Endothelial cell of umbilical vein (primary cell): ENCODE data around the gene TMEM8B. TPM values are rescaled to one million over a fixed set of nuclear protein-coding genes. Genes with fewer than 3 reads are reported as not detected.

Experiments
- BruUV-seq: library from RNA; stranded (reverse); fragments of 400-500 nt; replicated peaks from 2 replicates; lab custom pipeline; 2021; lab: Mats Ljungman, UMichigan
- CTCF ChIA-PET: fragments of 300-600, 350-600 bp; sonication (Branson Sonifier 250); formaldehyde crosslinking; loops from one replicate; lab custom pipeline; 2021; ENCODE audit warnings: antibody characterized with exemption, inconsistent platforms; lab: Charles Lee
- POLR2A ChIA-PET: fragments of 300-600, 350-600 bp; sonication (Branson Sonifier 250); formaldehyde crosslinking; loops from one replicate; lab custom pipeline; 2021; ENCODE audit warnings: antibody characterized with exemption, inconsistent platforms; lab: Charles Lee
- DNase-seq: peaks from one replicate; pipeline ENCODE4 v3.0.0-alpha.2; 2011; ENCODE audit warnings: low read depth, low spot score
- FAIRE-seq: peaks from 2 replicates; lab custom pipeline; 2011; peaks lifted over from hg19 to GRCh38; lab: Jason Lieb, UNC
- H2AFZ ChIP-seq: 2 replicates; pipeline ENCODE4 v1.6.0; 2012; ENCODE audit warnings: low read depth, low read length, control low read depth, inconsistent platforms
- H3K27ac ChIP-seq: 2 replicates; pipeline ENCODE4 v1.5.1; 2011; ENCODE audit warnings: low read depth, mild to moderate bottlenecking, control low read depth, low read length, moderate library complexity; ENCODE audit not compliant: insufficient read depth
- H3K27me3 ChIP-seq, 2 experiments: 2 replicates each; pipeline versions ENCODE4 v1.6.0 to v1.6.1; 2011; ENCODE audit warnings: low read length in 2 of 2, mixed read lengths in 1 of 2; ENCODE audit not compliant: control insufficient read depth in 2 of 2, insufficient read depth in 2 of 2
- H3K36me3 ChIP-seq, 2 experiments: 2 replicates in 1 of 2; 3 replicates in 1 of 2; pipeline ENCODE4 v1.5.1; 2011; ENCODE audit warnings: low read length in 2 of 2, mild to moderate bottlenecking in 1 of 2, moderate library complexity in 1 of 2; ENCODE audit not compliant: control insufficient read depth in 2 of 2, insufficient read depth in 2 of 2; ENCODE audit errors: extremely low read depth in 1 of 2
- H3K4me1 ChIP-seq: 3 replicates; pipeline ENCODE4 v1.5.1; 2011; ENCODE audit warnings: mild to moderate bottlenecking, low read length; ENCODE audit not compliant: control insufficient read depth, insufficient read depth; ENCODE audit errors: extremely low read depth
- H3K4me2 ChIP-seq: 2 replicates; pipeline ENCODE4 v1.6.1; 2011; ENCODE audit warnings: low read length, control low read depth, mixed read lengths; ENCODE audit not compliant: insufficient read depth
- H3K4me3 ChIP-seq, 3 experiments: fragments of 200-600 bp in 1 of 3; sonication (generic), shearing (Covaris generic) in 1 of 3; replicated peaks in 1 of 3; 2 replicates each; pipeline ENCODE4 v1.5.1; 2011 to 2016; ENCODE audit warnings: control low read depth in 3 of 3, low read length in 3 of 3, mild to moderate bottlenecking in 2 of 3, inconsistent platforms in 1 of 3, low read depth in 1 of 3, moderate library complexity in 1 of 3; ENCODE audit not compliant: insufficient read depth in 1 of 3
- H3K79me2 ChIP-seq: 2 replicates; pipeline ENCODE4 v1.6.0; 2012; ENCODE audit warnings: low read length, inconsistent platforms; ENCODE audit not compliant: control insufficient read depth, insufficient read depth
- H3K9ac ChIP-seq: replicated peaks from 2 replicates; pipeline ENCODE3; 2011; ENCODE audit warnings: low read length, control low read depth; ENCODE audit not compliant: insufficient read depth; ENCODE audit errors: extremely low read depth
- H3K9me1 ChIP-seq: replicated peaks from 3 replicates; pipeline ENCODE4 v1.6.0; 2011; ENCODE audit warnings: mild to moderate bottlenecking, low read length; ENCODE audit not compliant: control insufficient read depth, insufficient read depth; ENCODE audit errors: extremely low read depth
- H3K9me3 ChIP-seq: replicated peaks from 2 replicates; pipeline ENCODE4 v1.5.1; 2012; ENCODE audit warnings: low read length, inconsistent platforms; ENCODE audit not compliant: control insufficient read depth, insufficient read depth
- H4K20me1 ChIP-seq: replicated peaks from 2 replicates; pipeline ENCODE3; 2011; ENCODE audit warnings: mild to moderate bottlenecking, low read length; ENCODE audit not compliant: control insufficient read depth, insufficient read depth; ENCODE audit errors: extremely low read depth
- EZH2 ChIP-seq: IDR thresholded peaks from 2 replicates; pipeline ENCODE4 v1.6.1; 2012; ENCODE audit warnings: borderline replicate concordance, low read depth, mild to moderate bottlenecking, moderate library complexity, low read length, inconsistent platforms; ENCODE audit not compliant: severe bottlenecking
- FOS ChIP-seq: IDR thresholded peaks from 2 replicates; pipeline ENCODE4 v1.6.1; 2011; ENCODE audit warnings: mild to moderate bottlenecking, low read length, moderate library complexity, borderline replicate concordance; ENCODE audit not compliant: insufficient read depth
- GATA2 ChIP-seq: IDR thresholded peaks from 2 replicates; pipeline ENCODE4 v1.7.0; 2011; ENCODE audit warnings: low read depth, mild to moderate bottlenecking, moderate library complexity, mixed read lengths, low read length; ENCODE audit not compliant: insufficient read length, insufficient read depth
- JUN ChIP-seq: IDR thresholded peaks from 2 replicates; pipeline ENCODE4 v1.6.1; 2011; ENCODE audit warnings: borderline replicate concordance, low read depth; ENCODE audit not compliant: insufficient read length, insufficient read depth
- MYC ChIP-seq: IDR thresholded peaks from one replicate; pipeline ENCODE4 v1.6.1; 2011; ENCODE audit warnings: mild to moderate bottlenecking, low read depth, low read length
- POLR2A ChIP-seq: IDR thresholded peaks from 2 replicates; pipeline ENCODE4 v1.6.1; 2012; ENCODE audit warnings: low read depth, mild to moderate bottlenecking, control low read depth, low read length
- POLR2AphosphoS5 ChIP-seq: IDR thresholded peaks from 2 replicates; pipeline ENCODE4 v1.6.1; 2012; ENCODE audit warnings: low read depth, mild to moderate bottlenecking, control low read depth, low read length, moderate library complexity; ENCODE audit not compliant: insufficient read depth
- dilution Hi-C: fragments of 300-500 bp; cut with MboI; formaldehyde crosslinking; loops from one replicate; pipeline ENCODE4 v1.15.0; 2019; ENCODE audit warnings: low sequenced_read_pairs; ENCODE audit not compliant: extremely low pct_ligation_motif_present
- intact Hi-C: fragments of 100-400 bp; cut with micrococcal nuclease; formaldehyde crosslinking; loops from one replicate; pipeline ENCODE4 v1.10.0; 2022
- polyA plus RNA-seq, 4 experiments: library from polyadenylated mRNA; depleted of rRNA in 3 of 4; stranded (reverse) in 3 of 4; unstranded in 1 of 4; fragments of >200 nt; gene quantifications; 2 replicates each; pipeline versions ENCODE4 v1.2.1 to v1.2.3, GENCODE V29; 2011 to 2012; ENCODE audit warnings: missing spikeins in 1 of 4
- total RNA-seq: library from RNA; stranded (reverse); gene quantifications from 2 replicates; pipeline ENCODE4 v1.2.3, GENCODE V29; 2021
- TF ChIP-seq, protein P1 (sequence below): IDR thresholded peaks from 2 replicates; pipeline ENCODE4 v1.6.1; 2011; ENCODE audit not compliant: insufficient read depth, insufficient read length
- TF ChIP-seq, protein P2 (sequence below), 2 donors: IDR thresholded peaks; 1 replicate in 1 of 2; 2 replicates in 1 of 2; pipeline ENCODE4 v1.5.1; 2011; ENCODE audit warnings: low read length in 2 of 2, mild to moderate bottlenecking in 2 of 2, moderate library complexity in 2 of 2, control low read depth in 1 of 2, inconsistent platforms in 1 of 2, low read depth in 1 of 2; ENCODE audit not compliant: insufficient read depth in 1 of 2; ENCODE audit errors: extremely low read depth in 1 of 2

The TMEM8B gene
- total and polyA plus RNA-seq, 2 donors (not counting 3 experiments of a cell fraction or from before 2014, with no cell fraction given): 2.5 to 3.6 TPM

DNA sequence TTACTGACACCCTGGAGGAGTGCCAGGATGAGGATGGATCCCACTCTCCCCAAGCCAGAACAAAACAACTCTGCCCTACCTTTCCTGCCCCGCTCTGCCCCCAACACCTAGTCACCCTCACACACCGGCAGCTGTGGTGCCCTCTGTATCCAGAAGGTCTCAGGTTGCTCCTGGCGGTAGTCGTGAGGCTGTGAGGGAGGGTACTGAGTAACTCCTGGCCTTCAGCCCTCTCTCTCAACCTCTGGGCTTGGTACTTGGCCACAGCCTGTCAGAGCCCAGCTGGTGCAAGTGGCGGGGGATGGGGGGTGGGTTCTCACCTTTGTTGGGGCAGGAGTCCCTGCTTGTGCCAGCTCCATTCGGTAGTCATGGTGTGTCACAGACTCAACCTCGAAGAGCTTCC lies 18.9 kb upstream of the TMEM8B start:
- H3K4me2 ChIP-seq: no peak overlapping the region
- H3K27me3 ChIP-seq: no peaks in the 10 kb centered on the region
- no peaks in the 10 kb centered on the region for H3K79me2 ChIP-seq
- H4K20me1 ChIP-seq: no peaks in the 10 kb centered on the region
- peaks cover 21% of the 10 kb centered on the region for H3K4me1 ChIP-seq
- no peak overlapping the region for H3K9ac ChIP-seq
- H3K9me3 ChIP-seq: no peaks in the 10 kb centered on the region
- TF ChIP-seq FOS (no peak), POLR2AphosphoS5 (no peak), POLR2A (no peak), GATA2 (no peak), EZH2 (no peak), MYC (no peak), JUN (no peak)
- TF ChIP-seq, protein P1, sequence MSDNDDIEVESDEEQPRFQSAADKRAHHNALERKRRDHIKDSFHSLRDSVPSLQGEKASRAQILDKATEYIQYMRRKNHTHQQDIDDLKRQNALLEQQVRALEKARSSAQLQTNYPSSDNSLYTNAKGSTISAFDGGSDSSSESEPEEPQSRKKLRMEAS: no peak
- TF ChIP-seq, protein P2, sequence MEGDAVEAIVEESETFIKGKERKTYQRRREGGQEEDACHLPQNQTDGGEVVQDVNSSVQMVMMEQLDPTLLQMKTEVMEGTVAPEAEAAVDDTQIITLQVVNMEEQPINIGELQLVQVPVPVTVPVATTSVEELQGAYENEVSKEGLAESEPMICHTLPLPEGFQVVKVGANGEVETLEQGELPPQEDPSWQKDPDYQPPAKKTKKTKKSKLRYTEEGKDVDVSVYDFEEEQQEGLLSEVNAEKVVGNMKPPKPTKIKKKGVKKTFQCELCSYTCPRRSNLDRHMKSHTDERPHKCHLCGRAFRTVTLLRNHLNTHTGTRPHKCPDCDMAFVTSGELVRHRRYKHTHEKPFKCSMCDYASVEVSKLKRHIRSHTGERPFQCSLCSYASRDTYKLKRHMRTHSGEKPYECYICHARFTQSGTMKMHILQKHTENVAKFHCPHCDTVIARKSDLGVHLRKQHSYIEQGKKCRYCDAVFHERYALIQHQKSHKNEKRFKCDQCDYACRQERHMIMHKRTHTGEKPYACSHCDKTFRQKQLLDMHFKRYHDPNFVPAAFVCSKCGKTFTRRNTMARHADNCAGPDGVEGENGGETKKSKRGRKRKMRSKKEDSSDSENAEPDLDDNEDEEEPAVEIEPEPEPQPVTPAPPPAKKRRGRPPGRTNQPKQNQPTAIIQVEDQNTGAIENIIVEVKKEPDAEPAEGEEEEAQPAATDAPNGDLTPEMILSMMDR (IDR thresholded peaks at IDR 0.05; ENCODE audit: extremely low read depth in 1 of 2, insufficient read depth in 1 of 2, low read depth in 1 of 2, low read length in 2 of 2): no peak
- no TSS peak for BruUV-seq
- POLR2A ChIA-PET: no interaction called here
- CTCF ChIA-PET: interaction anchor here (1.0 to 5.8 kb wide), 3 partner anchors 11 to 78 kb away, joined by 4 to 130 read pairs (median 32); partner anchors contain the start of genes CREB3, NPR2 and TLN1
- peaks cover 0 to 3% of the 10 kb centered on the region in 2 experiments for H3K36me3 ChIP-seq
- no peak overlapping the region for H3K27ac ChIP-seq
- intact Hi-C loops: no loop called here
- FAIRE-seq (no peak), DNase-seq (no peak)
- dilution Hi-C loops: no loop called here
- no peaks in the 10 kb centered on the region for H3K9me1 ChIP-seq
- no peak overlapping the region for H3K4me3 ChIP-seq
- H2AFZ ChIP-seq: no peak overlapping the region
